ENCODE measurements around the gene ASPDH. TPM values are rescaled to one million over a fixed set of nuclear protein-coding genes. Genes with fewer than 3 reads are reported as not detected.

The ASPDH gene
- total RNA-seq, 1 experiment from 2014 or later = not detected

GRCh38 chr19:50507376-50507775, 6.3 kb downstream of the ASPDH start:
- no peaks in the 10 kb centered on the region for H4K20me1 ChIP-seq (ENCODE audit: control insufficient read depth, insufficient read depth, insufficient read length)
- H3K27ac ChIP-seq (ENCODE audit: insufficient read length, low read depth, low read length) = no peak overlapping the region
- peaks cover 2% of the 10 kb centered on the region; the same call in 1 of the 2 replicates for H3K27me3 ChIP-seq (ENCODE audit: insufficient read depth, low read length)
- Mint-ChIP-seq H3K9me3 (no peaks in the 10 kb centered on the region; a peak in 1 of 5 replicates), H3K27ac (no peak overlapping the region), H3K4me1 (peaks cover 7 to 12% of the 10 kb centered on the region in 2 experiments), H3K4me3 (no peak overlapping the region), H3K36me3 (ENCODE audit: insufficient read depth in 1 of 3, low read depth in 3 of 3) (no peaks in the 10 kb centered on the region; a peak in 1 of 7 replicates), H3K27me3 (ENCODE audit: low read depth) (peaks cover 27% of the 10 kb centered on the region)
- H3T11ph ChIP-seq (ENCODE audit: low read length) = no peak overlapping the region
- no peak overlapping the region for H2AFZ ChIP-seq (ENCODE audit: low read length)
- H2BK20ac ChIP-seq (ENCODE audit: low read depth, low read length, poor library complexity, severe bottlenecking) = no peak overlapping the region
- no peaks in the 10 kb centered on the region for H3K79me1 ChIP-seq (ENCODE audit: insufficient read depth, low read depth, low read length, poor library complexity, severe bottlenecking)
- H2AK5ac ChIP-seq (ENCODE audit: insufficient read length, low read length) = no peak overlapping the region
- TF ChIP-seq, protein P1, sequence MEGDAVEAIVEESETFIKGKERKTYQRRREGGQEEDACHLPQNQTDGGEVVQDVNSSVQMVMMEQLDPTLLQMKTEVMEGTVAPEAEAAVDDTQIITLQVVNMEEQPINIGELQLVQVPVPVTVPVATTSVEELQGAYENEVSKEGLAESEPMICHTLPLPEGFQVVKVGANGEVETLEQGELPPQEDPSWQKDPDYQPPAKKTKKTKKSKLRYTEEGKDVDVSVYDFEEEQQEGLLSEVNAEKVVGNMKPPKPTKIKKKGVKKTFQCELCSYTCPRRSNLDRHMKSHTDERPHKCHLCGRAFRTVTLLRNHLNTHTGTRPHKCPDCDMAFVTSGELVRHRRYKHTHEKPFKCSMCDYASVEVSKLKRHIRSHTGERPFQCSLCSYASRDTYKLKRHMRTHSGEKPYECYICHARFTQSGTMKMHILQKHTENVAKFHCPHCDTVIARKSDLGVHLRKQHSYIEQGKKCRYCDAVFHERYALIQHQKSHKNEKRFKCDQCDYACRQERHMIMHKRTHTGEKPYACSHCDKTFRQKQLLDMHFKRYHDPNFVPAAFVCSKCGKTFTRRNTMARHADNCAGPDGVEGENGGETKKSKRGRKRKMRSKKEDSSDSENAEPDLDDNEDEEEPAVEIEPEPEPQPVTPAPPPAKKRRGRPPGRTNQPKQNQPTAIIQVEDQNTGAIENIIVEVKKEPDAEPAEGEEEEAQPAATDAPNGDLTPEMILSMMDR (conservative IDR thresholded peaks at IDR 0.05) = no peak
- H3K4me2 ChIP-seq (ENCODE audit: insufficient read depth, insufficient read length, low read length) = no peak overlapping the region
- no peak overlapping the region for H2BK5ac ChIP-seq (ENCODE audit: insufficient read length, low read length)
- no peak overlapping the region for H2BK15ac ChIP-seq (ENCODE audit: low read depth, low read length)
- no peak overlapping the region for H4K5ac ChIP-seq (ENCODE audit: insufficient read length, low read depth, low read length)
- H4K91ac ChIP-seq (ENCODE audit: insufficient read length, low read depth, low read length) = no peak overlapping the region
- H3K9ac ChIP-seq (ENCODE audit: extremely low read depth, insufficient read length, low read length) = no peak overlapping the region
- no peak overlapping the region for H2BK120ac ChIP-seq (ENCODE audit: low read depth, low read length, poor library complexity, severe bottlenecking)
- no peaks in the 10 kb centered on the region for H3K79me2 ChIP-seq (ENCODE audit: insufficient read depth, low read length)
- H3K4me1 ChIP-seq (ENCODE audit: insufficient read depth, low read length) = no peaks in the 10 kb centered on the region
- H3K4ac ChIP-seq (ENCODE audit: low read depth, low read length) = no peak overlapping the region
- H3K23me2 ChIP-seq (ENCODE audit: insufficient read length, low read depth, low read length, poor library complexity, severe bottlenecking) = no peaks in the 10 kb centered on the region
- no peak for DNase-seq
- no peak overlapping the region for H4K8ac ChIP-seq (replicated peaks; ENCODE audit: insufficient read length, low read depth, low read length)
- no peak overlapping the region for H3K14ac ChIP-seq (ENCODE audit: insufficient read depth, low read length)
- no peaks in the 10 kb centered on the region for H3K9me3 ChIP-seq (ENCODE audit: control insufficient read depth, low read depth, low read length)
- H3K56ac ChIP-seq (ENCODE audit: insufficient read length, low read depth, low read length) = no peak overlapping the region
- no peak overlapping the region for H3K23ac ChIP-seq (ENCODE audit: insufficient read length, low read depth, low read length)
- H3K18ac ChIP-seq (ENCODE audit: insufficient read length, low read depth, low read length) = no peak overlapping the region
- H2BK12ac ChIP-seq (ENCODE audit: insufficient read length, low read depth, low read length) = no peak overlapping the region
- WGBS (ENCODE audit: extremely low coverage, insufficient read length, low lambda C conversion rate) = no CpG with 5 or more reads among the region's 8 CpGs
